ENCODE results near the gene PSAP.
"Not testable (repeated sequence)": the region's sequence is repeated elsewhere in the genome, so short reads cannot be mapped to it uniquely, and the experiment has no call there.

The PSAP gene

GRCh38 chr10:71874680-71875354 is 23.8 kb upstream of the PSAP start:
- DNase-seq (ENCODE audit: low read depth in 1 of 2, low spot score in 1 of 2) = not testable (repeated sequence)

DNA sequence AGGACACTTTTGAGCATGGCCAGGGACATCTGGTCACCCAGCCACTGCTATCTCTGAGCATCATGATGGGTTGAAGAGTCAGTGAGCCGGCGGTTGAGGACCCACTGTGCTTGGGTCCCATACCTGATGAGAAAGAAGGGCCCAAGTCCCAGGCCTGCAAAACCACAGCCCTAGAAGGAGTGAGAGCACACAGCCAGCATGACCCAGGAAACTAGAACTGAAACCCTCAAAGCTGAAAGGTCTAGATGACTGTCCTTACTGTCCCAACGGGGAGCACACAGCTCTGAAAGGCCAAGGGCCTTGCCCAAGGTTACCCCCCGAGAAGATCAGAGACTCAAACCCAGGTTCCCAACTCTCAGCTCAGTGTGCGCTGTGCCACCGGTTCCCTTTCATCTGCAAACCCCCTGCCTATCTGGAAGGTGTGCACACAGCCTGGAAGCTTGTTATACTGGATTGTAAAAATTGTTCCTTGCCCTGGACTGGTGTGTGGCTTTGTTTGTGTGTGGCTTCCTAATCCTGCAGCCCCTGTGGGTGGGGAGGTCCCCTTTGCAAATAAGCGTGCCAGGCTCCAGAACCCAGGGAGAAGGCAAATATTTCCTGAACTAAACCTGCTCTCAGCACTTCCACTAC is 22.6 kb upstream of the PSAP start:
- no peak for DNase-seq (ENCODE audit: low read depth in 1 of 2, low spot score in 1 of 2)

GRCh38 chr10:71869601-71870000 is 18.6 kb upstream of the PSAP start:
- DNase-seq (ENCODE audit: low read depth in 1 of 2, low spot score in 1 of 2) = not testable (repeated sequence)

GRCh38 chr10:71868192-71868697 is 17.2 kb upstream of the PSAP start:
- DNase-seq (ENCODE audit: low read depth in 1 of 2, low spot score in 1 of 2) = no peak

- no peak for DNase-seq (ENCODE audit: low read depth in 1 of 2, low spot score in 1 of 2)
Measured at GRCh38 chr10:71865561-71866041, 14.6 kb upstream of the PSAP start.

DNA sequence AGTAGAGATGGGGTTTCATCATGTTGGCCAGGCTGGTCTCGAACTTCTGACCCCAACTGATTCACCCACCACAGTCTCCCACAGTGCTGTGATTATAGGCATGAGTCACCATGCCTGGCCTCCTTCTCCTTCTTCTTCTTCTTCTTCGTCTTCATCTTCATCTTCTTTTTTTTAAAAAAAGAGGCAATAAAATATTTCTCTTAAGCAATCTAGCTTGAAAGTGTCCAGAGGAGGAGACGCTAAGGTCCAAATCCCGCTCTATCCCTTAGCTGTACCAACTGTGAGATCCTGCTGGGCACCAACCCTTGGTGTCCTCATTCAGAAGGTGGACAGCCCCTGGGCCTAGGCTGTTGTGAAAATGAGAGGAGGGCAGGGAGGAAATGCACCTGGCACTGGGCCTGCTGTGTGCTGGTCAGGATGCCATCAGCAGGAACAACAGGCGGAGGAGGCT is 13.9 kb upstream of the PSAP start:
- DNase-seq (ENCODE audit: low read depth in 1 of 2, low spot score in 1 of 2) = no peak

DNA sequence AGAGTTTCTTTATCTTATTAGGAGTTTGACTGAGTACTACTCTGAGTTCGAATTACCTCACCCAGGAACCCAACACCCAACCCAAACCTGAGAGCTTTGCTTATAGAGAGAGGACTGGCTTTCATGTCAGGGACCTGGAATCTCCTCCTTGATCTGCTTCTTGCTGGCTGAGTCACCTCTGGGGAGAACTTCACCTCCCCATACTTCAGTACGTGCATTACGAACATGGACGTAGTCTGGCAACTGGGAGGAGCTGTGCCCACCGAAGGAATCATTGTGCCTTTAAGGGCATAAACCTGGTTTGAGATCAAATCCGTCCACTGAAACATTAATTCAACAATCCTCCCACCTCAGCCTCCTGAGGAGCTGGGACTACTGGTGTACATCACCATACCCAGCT is 12.2 kb upstream of the PSAP start:
- DNase-seq (ENCODE audit: low read depth in 1 of 2, low spot score in 1 of 2) = no peak

DNA sequence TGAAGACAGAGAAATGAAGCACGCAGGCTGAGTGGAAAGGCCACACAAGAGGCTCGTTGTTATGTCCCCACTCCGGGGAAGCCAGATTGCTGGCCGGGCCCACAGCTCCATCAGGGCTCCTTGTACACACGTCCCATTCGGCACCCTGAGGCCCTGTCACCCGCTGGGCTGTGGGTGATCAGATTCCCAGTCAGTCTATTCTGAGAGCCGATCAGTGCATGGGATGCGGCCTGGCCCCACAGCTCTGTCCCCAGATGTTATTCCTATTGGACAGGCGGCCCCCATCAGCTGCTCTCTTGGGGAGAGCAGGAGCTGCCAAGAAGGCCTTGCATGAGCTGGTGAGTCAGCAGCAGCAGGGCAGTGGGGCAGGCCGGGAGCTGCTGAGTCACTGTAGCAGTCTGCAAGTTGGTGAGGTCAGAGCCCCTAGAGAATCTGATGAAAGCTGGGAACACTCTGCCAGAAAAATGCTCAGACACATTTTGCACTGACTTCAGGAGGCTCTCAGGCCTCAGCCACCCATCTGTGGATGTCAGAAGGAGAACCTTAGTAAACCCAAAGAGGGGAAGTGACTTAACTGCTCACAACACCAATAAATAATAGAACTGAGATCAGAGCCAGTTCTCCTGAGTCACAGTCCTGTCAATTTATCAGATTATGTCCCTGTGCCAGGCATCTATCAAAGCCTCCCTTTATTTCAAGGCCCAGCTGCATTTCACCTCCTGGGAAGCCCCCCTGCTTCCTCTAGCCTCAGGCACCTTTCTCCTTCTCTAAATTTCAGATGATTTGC is 9.4 kb upstream of the PSAP start:
- no peak for DNase-seq (ENCODE audit: low read depth in 1 of 2, low spot score in 1 of 2)

DNA sequence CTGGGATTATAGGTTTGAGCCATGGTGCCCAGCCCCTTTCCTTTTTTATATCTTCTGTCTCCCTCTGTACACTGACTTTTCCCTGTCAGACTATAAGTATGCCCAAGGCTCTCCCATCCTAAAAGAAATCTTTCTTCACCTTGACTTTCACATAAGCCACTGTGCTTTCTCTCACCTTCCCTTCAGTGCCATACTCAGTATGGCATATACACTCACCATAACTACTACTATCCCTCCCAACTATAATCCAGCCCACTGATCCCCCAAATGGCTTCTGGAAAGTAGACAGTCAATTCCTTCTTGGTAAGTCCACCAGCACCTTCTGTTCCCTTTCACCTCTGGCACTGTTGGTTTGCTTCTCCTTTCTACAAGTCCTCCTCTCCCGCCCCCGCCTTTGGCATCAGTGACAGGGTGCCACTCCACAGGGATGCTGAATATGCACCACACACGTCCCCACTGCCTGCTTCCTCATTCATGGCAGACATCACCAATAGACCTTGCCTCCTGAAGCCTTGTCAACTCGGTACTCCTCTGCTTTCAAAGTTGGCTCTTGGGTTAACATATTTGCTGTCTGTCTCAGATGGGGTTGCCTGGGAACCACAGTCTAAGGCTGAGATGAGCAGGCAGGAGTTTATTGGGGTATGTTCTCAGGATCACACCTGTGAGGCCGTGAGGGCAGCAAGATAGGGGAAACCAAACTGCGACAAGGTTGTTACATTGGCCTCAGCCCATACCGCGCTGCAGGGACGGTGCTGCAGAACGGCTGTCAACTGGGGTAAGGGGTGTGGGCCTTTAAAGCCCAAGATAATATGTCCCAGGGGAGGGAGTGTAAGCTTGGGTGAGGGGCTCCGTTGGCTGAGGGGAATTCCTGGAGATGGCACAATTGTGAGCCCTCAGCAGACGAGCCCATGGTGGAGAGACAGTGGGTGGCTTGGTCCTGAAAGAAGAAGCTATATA is 7.2 kb upstream of the PSAP start:
- no peak for DNase-seq (ENCODE audit: low read depth in 1 of 2, low spot score in 1 of 2)

DNA sequence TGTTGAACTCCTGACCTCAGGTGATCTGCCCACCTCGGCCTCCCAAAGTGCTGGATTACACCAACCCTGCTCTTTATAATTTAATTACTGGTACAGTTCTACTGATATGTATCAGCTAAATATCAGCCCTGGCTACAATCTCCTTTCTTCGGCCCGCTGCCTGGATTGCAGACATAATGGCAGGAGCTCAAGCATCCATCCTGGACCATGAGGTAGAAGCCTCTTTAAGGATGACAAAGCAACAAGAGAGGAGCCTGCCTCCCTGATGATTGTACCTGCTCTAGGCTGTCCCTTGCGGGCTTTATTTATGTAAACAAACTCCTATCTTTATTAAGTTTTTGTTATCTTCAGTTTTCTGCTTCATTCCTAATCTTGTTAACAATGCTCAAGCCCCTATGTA is 5.6 kb upstream of the PSAP start:
- no peak for DNase-seq (ENCODE audit: low read depth in 1 of 2, low spot score in 1 of 2)

GRCh38 chr10:71854031-71854430 is 3.0 kb upstream of the PSAP start:
- DNase-seq (ENCODE audit: low read depth in 1 of 2, low spot score in 1 of 2) = no peak

- DNase-seq (ENCODE audit: low read depth in 1 of 2, low spot score in 1 of 2) = no peak
Measured at GRCh38 chr10:71852355-71852937, 1.4 kb upstream of the PSAP start.

DNA sequence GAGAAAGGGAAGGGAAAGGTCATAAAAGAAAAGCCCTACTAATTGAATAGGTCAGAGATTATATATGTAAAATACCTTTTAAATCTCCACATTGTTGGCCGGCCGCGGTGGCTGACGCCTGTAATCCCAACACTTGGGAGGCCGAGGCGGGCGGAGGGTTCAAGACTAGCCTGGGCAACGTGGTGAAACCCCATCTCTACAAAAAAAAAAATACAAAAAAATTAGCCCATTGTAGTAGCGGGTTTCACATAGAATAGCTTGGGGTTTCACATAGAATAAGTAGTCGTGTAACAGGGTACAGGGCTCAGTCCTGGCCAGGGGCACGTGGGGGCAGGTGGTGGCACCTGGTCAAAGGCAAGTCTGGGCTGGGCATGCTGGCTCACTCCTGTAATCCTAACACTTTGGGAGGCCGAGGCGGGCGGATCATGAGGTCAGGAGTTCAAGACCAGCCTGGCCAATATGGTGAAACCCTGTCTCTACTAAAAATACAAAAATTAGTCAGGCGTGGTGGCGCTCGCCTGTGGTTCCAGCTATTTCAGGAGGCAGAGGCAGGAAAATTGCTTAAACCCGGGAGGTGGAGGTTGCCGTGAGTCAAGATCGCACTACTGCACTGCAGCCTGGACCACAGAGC is 529 bp upstream of the PSAP start:
- DNase-seq (ENCODE audit: low read depth in 1 of 2, low spot score in 1 of 2) = not testable (repeated sequence)

GRCh38 chr10:71850021-71850742 is 869 bp downstream of the PSAP start:
- no peak for DNase-seq (ENCODE audit: low read depth in 1 of 2, low spot score in 1 of 2)

DNA sequence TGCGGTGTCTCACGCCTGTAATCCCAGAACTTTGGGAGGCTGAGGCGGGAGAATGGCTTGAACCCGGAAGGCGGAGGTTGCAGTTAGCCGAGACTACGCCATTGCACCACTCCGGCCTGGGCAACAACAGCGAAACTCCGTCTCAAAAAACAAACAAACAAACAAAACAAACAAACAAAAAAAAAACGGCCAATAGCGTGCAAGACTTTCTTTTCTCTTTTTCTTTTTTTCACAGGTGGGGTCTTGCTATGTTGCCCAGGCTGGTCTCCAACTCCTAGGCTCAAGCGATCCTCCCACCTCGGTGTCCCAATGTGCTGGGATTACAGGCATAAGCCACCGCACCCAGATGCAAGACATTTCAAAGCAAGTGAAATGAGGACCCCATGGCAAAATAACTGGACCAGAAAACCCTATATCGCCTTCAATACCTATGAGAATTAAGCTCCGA is 1.6 kb downstream of the PSAP start:
- no peak for DNase-seq (ENCODE audit: low read depth in 1 of 2, low spot score in 1 of 2)

DNA sequence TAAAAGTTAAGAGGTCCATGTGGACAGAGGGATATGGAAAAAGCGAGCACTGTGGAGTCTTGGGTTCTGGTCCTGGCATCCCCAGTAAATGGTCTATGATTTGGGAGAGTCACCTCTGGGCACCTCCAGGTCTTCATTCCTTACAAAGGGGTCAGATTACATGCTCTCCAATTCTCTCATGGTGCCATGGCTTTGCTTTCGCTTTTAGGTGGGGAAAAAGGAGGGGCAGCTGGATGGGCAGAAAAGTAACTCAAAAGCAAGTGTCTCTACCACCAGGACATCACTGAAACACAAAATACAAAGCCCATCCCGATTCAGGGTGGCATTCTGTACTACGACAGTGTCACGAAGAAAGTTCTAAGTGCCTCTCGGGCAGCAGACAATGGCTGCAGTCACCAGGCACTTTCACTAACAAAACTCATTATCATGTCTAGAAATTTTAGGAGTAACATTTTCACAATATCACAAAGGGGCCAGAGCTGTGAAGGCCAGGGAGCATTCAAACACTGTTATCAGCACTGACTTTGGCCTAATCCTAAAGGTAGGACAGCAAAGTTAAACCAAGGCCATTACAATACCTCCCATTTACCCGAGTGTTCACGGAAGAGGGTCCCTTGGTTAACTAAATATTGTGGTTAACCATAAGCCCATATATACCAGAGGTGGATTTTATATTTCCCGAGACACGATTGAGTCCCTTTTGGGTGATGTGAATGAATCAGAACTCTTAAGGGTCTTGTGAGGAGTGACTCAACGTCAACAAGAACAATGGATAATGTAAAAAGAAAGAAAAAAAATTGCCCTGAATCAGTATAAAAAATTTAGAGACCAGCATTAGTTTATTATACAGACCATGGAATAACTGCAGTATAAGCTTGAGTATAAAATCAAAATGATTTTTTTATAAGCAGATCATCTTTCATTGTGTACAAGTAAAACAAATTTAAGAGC is 2.5 kb downstream of the PSAP start:
- DNase-seq (ENCODE audit: low read depth in 1 of 2, low spot score in 1 of 2) = no peak

GRCh38 chr10:71847418-71847817 is 3.6 kb downstream of the PSAP start:
- DNase-seq (ENCODE audit: low read depth in 1 of 2, low spot score in 1 of 2) = no peak

GRCh38 chr10:71846816-71847215 is 4.2 kb downstream of the PSAP start:
- DNase-seq (ENCODE audit: low read depth in 1 of 2, low spot score in 1 of 2) = no peak

Measured in activated T-helper 1 cell treated with anti-CD3 and anti-CD28 coated beads, Interleukin-2, amount 50 U/mL, for 16 hours (primary cell).